Ishikawa (cell line): Measurements from ENCODE around the gene SRP54.
A peak's percentile ranks its signal among the peaks of the same experiment; 100 is the strongest.

Experiments
- CEBPB ChIP-seq: IDR thresholded peaks from 2 replicates; pipeline ENCODE4 v1.6.1; 2012
- CREB1 ChIP-seq: IDR thresholded peaks from 2 replicates; pipeline ENCODE4 v1.6.1; 2012; ENCODE audit warnings: low read depth
- EGR1 ChIP-seq: IDR thresholded peaks from 2 replicates; pipeline ENCODE4 v1.6.1; 2012
- EP300 ChIP-seq: IDR thresholded peaks from 2 replicates; pipeline ENCODE4 v1.6.1; 2012; ENCODE audit warnings: borderline replicate concordance
- FOXM1 ChIP-seq: IDR thresholded peaks from 2 replicates; pipeline ENCODE4 v1.6.1; 2012; ENCODE audit warnings: low read depth, borderline replicate concordance
- NFIC ChIP-seq: IDR thresholded peaks from 2 replicates; pipeline ENCODE4 v1.6.1; 2012
- RAD21 ChIP-seq: IDR thresholded peaks from 2 replicates; pipeline ENCODE4 v1.6.1; 2012; ENCODE audit warnings: low read depth
- TAF1 ChIP-seq: IDR thresholded peaks from 2 replicates; pipeline ENCODE4 v1.6.1; 2012; ENCODE audit warnings: low read depth, mild to moderate bottlenecking
- TCF12 ChIP-seq: IDR thresholded peaks from 2 replicates; pipeline ENCODE4 v1.6.1; 2012; ENCODE audit warnings: low read depth
- TEAD4 ChIP-seq: IDR thresholded peaks from 2 replicates; pipeline ENCODE4 v1.6.1; 2012
- YY1 ChIP-seq: IDR thresholded peaks from 2 replicates; pipeline ENCODE4 v1.6.1; 2012; ENCODE audit warnings: low read depth
- ZBTB7A ChIP-seq: IDR thresholded peaks from 2 replicates; pipeline ENCODE4 v1.6.1; 2012; ENCODE audit warnings: low read depth
- TF ChIP-seq, protein P1 (sequence below): IDR thresholded peaks from 2 replicates; pipeline ENCODE4 v1.6.1; 2012; ENCODE audit warnings: low read depth, mild to moderate bottlenecking
- TF ChIP-seq, protein P2 (sequence below): IDR thresholded peaks from 2 replicates; pipeline ENCODE4 v1.6.1; 2012
- TF ChIP-seq, protein P3 (sequence below): IDR thresholded peaks from 2 replicates; pipeline ENCODE4 v1.6.1; 2012

Gene SRP54

DNA sequence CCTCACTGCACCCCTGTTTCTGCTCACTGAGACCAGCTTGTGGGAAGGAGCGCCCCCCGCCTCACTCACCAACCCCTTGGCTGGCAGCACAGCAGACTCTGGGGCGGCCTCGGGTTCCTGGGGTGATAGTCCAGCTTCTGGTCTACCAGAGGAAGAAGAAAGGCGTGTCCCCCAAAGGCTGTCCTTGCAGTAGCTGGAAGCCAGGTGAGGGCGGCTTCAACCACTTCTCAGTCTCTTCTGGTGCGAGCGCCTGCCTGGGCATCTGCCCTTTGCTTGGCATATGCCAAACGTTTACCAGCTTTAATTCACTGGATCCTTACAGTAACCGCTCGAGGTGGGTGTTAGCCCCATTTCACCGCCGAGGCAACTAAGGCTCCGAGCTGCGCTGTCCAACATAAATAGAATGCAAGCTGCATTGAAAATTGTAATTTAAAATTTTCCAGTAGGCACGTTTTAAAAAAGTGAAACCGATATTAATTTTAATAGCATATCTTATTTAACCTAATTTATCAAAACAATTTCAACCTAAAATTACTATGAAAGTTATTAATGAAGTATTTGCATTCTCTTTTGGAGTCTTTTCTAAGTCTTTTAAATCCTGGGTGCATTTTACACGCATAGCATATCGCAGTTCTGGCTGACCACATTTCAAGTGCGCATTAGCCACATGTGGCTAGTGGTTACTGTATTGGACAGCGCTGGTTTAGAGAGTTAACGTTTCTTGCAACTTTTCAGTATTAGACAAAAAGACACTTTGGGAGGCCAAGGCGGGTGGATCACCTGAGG is 64.2 kb downstream of the SRP54 start:
- TF ChIP-seq TAF1: no peak; the same call in 1 of the 2 replicates
- TF ChIP-seq ZBTB7A: no peak
- no peak for TF ChIP-seq FOXM1
- TF ChIP-seq TCF12: no peak
- no peak for TF ChIP-seq NFIC
- TF ChIP-seq, protein P1, sequence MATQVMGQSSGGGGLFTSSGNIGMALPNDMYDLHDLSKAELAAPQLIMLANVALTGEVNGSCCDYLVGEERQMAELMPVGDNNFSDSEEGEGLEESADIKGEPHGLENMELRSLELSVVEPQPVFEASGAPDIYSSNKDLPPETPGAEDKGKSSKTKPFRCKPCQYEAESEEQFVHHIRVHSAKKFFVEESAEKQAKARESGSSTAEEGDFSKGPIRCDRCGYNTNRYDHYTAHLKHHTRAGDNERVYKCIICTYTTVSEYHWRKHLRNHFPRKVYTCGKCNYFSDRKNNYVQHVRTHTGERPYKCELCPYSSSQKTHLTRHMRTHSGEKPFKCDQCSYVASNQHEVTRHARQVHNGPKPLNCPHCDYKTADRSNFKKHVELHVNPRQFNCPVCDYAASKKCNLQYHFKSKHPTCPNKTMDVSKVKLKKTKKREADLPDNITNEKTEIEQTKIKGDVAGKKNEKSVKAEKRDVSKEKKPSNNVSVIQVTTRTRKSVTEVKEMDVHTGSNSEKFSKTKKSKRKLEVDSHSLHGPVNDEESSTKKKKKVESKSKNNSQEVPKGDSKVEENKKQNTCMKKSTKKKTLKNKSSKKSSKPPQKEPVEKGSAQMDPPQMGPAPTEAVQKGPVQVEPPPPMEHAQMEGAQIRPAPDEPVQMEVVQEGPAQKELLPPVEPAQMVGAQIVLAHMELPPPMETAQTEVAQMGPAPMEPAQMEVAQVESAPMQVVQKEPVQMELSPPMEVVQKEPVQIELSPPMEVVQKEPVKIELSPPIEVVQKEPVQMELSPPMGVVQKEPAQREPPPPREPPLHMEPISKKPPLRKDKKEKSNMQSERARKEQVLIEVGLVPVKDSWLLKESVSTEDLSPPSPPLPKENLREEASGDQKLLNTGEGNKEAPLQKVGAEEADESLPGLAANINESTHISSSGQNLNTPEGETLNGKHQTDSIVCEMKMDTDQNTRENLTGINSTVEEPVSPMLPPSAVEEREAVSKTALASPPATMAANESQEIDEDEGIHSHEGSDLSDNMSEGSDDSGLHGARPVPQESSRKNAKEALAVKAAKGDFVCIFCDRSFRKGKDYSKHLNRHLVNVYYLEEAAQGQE: peak; percentile 62
- TF ChIP-seq RAD21: no peak

DNA sequence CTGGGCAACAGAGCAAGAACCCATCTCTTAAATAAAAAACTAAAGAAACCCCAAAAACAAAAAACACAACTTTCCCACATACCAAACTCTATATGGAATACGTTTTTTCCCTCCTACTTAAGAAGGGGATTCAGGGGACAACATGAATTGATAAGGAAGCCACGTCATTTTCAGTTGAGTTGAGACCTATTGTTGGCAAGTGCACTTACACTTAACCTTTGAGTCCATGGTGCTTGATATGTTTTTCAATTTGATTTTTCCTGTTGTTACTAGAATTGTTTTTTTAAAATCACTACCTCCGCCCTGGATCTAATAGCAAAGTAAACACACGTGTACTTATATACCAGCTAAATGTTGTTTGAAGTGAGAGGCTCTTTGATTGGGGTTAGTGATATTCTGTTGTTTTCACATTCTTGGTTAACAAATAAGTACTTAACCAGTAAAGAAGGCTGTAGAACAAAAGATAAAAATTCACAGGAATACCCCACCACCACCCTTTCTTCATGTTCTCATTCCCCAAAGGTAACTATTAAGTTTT is 65.3 kb downstream of the SRP54 start:
- TF ChIP-seq TAF1: no peak
- TF ChIP-seq, protein P2, sequence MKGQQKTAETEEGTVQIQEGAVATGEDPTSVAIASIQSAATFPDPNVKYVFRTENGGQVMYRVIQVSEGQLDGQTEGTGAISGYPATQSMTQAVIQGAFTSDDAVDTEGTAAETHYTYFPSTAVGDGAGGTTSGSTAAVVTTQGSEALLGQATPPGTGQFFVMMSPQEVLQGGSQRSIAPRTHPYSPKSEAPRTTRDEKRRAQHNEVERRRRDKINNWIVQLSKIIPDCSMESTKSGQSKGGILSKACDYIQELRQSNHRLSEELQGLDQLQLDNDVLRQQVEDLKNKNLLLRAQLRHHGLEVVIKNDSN: no peak
- TF ChIP-seq, protein P1: no peak
- TF ChIP-seq ZBTB7A: no peak
- no peak for TF ChIP-seq YY1
- TF ChIP-seq, protein P3, sequence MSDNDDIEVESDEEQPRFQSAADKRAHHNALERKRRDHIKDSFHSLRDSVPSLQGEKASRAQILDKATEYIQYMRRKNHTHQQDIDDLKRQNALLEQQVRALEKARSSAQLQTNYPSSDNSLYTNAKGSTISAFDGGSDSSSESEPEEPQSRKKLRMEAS: no peak
- TF ChIP-seq TEAD4: no peak
- no peak for TF ChIP-seq CEBPB
- TF ChIP-seq RAD21: no peak
- no peak for TF ChIP-seq CREB1
- no peak for TF ChIP-seq EGR1
- no peak for TF ChIP-seq TCF12
- TF ChIP-seq EP300: no peak
- TF ChIP-seq NFIC: no peak

DNA sequence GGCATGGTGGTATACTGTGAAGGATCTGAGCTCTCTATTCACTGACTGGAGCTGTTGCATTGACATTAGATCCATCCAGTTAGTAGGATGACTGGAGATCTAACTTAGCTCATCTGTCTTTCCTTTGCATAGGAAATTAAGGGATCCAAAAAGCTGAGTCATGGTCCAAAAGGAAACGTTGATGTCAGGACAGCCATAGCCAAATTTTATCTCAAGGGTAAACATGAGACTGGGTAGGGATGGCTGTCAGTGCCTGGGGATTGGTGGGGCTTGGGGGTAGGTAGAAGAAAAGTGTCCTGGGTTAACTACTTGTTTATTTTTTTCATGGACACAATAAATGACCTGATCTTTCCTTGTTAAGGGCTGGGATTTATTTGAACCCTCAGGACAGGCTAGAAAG is 67.9 kb downstream of the SRP54 start:
- TF ChIP-seq, protein P2: no peak

DNA sequence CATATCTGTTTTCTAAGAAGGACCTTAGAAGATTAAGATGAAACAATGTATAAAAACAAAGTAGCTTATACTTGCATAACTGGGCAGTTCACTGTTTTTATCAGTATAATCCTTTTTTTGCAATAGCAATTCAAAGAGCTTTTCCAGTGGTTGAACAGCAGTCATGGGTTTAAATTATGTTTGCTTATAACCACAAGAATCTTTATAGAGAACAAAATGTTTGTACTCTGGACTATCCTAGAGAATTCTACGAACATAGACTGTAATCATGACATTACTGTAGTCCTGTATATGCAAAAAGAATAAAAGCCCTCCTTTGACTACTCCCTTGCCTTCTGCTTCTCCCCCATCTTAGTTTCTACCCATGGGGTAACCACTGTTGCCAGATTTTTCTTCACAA is 69.0 kb downstream of the SRP54 start:
- no peak for TF ChIP-seq TCF12
- TF ChIP-seq ZBTB7A: no peak
- no peak for TF ChIP-seq RAD21
- no peak for TF ChIP-seq CREB1
- no peak for TF ChIP-seq CEBPB

DNA sequence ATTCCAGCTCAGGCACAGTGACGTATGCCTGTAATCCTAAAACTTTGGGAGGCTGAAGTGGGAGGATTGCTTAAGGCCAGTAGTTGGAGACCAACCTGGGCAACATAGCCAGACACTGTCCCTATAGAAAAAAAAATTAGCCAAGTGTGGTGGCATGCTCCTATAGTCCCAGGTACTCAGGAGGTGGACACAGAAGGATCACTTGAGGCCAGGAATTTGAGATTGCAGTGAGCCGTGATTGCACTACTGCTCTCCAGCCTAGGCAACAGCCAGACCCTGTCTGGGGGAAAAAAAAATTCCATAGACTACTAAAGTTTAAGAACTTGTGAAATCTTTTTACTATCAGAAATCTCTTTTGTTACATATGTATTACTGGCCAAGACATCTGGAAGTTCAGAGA is 69.8 kb downstream of the SRP54 start:
- TF ChIP-seq NFIC (no peak), EGR1 (no peak), RAD21 (no peak), ZBTB7A (no peak), TAF1 (no peak), TCF12 (no peak)
- TF ChIP-seq, protein P2: no peak

DNA sequence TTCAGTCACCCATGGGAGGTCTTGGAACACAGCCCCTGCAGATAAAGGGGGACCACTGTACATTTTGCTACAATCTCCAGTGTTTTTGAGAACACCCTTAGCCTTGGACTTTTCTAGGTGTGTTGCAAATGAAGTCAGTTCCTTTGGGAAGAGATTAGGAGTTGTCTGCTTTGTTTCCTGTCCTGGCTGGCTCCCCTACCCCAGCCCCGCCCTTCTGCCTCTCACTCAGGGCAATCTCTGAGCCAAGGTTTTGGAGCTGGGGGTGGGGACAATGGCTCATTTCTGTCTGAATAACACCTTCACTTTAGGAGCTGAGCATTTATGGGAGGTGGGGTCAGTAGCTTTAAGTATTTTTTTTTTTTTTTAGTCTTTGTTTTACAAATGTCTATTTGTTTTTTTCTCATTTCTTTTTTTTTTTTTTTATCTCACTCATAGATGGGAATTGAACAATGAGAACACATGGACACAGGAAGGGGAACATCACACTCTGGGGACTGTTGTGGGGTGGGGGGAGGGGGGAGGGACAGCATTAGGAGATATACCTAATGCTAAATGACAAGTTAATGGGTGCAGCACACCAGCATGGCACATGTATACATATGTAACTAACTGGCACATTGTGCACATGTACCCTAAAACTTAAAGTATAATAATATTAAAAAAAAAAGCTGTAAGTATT is 78.5 kb downstream of the SRP54 start:
- TF ChIP-seq NFIC: peak; percentile 25; the same call in 1 of the 2 replicates
